GM19452 (cell line): Measurements from ENCODE around the gene LRTM2.

Experiments used
- ATAC-seq: cut with Tn5 transposase; IDR thresholded peaks from one replicate; pipeline ENCODE4 v1.9.1; 2021; ENCODE audit not compliant: unreplicated experiment

LRTM2 gene

GRCh38 chr12:1882850-1883470 lies 62.6 kb downstream of the LRTM2 start:
- no peak for ATAC-seq

- no peak for ATAC-seq
Measured at GRCh38 chr12:1883513-1883912, 63.1 kb downstream of the LRTM2 start.

GRCh38 chr12:1884651-1885050 lies 64.3 kb downstream of the LRTM2 start:
- no peak for ATAC-seq

- ATAC-seq, result no peak
Measured at GRCh38 chr12:1885082-1885596, 64.8 kb downstream of the LRTM2 start.

- no peak for ATAC-seq
Measured at GRCh38 chr12:1885599-1886245, 65.4 kb downstream of the LRTM2 start.
